BE2C (cell line): ENCODE data around the gene KCNS1.
A peak's percentile ranks its signal among the peaks of the same experiment; 100 is the strongest.

ENCODE experiments used
- DNase-seq: peaks from one replicate; pipeline ENCODE4 v3.0.0-alpha.2; 2020
- H3K27me3 ChIP-seq: fragments of 250-450 bp; sonication (Bioruptor Pico); 2 replicates; pipeline ENCODE4 v1.5.1; 2020; ENCODE audit warnings: mild to moderate bottlenecking
- H3K36me3 ChIP-seq: fragments of 250-450 bp; sonication (Bioruptor Pico); 2 replicates; pipeline ENCODE4 v1.5.1; 2020; ENCODE audit warnings: mild to moderate bottlenecking
- H3K4me1 ChIP-seq: fragments of 250-450 bp; sonication (Bioruptor Pico); 2 replicates; pipeline ENCODE4 v1.5.1; 2020
- H3K4me3 ChIP-seq: 2 replicates; pipeline ENCODE4 v1.5.1; 2011; ENCODE audit warnings: low read depth, low read length
- H3K9me3 ChIP-seq: fragments of 250-450 bp; sonication (Bioruptor Pico); 2 replicates; pipeline ENCODE4 v1.5.1; 2020
- CTCF ChIP-seq: IDR thresholded peaks from 2 replicates; pipeline ENCODE4 v1.5.1; 2012; ENCODE audit warnings: mild to moderate bottlenecking, low read depth, low read length

Gene KCNS1

DNA sequence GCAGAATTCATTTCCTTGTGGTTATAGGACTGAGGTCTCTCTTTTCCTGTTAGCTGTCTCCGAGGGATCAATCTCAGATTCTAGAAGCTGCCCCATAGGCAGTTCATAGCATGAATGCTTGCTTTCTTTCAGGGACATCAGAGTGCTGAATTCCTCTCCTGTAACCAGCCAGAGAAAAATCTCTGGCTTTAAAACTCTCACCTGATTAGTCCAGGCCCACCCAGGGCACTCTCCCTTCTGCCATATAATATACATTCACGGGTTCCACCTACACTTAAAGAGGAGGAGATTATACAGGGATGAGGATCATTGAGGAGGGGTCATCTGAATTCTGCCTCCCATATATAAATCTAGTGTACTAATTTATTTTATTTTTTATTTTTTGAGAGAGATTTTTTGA is 2.1 kb upstream of the KCNS1 start:
- Histone ChIP-seq H3K4me1 (no peaks in the 10 kb centered on the region), H3K36me3 (no peaks in the 10 kb centered on the region), H3K9me3 (no peaks in the 10 kb centered on the region), H3K4me3 (no peak overlapping the region), H3K27me3 (no peaks in the 10 kb centered on the region; the same call in 1 of the 2 replicates)
- DNase-seq, result no peak
- no peak for TF ChIP-seq CTCF

DNA sequence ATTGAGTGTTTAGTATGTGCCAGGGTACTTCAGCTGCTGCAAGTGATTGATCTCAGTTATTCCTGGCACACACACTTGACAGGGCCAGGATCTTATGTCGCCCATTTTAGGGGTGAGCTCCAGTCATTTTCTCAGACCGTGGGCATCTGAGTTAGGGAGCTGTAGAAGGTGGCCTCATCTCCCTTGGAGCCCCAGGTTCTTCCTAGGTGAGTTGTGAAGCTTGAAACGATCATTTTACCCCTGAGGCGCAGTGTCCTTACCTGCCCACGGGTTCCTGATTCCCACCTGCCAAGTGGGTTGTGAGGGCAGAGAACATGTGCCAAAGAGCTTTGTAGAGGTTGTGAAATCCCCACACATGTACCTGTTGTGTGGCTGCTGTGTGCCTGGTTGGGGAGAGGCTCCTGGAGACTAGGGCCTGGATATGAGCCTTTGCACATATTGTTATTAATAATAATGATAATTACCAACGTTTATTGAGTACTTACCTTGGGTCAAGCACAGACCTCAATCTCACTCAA is 465 bp upstream of the KCNS1 start:
- H3K4me1 ChIP-seq, result no peaks in the 10 kb centered on the region
- H3K27me3 ChIP-seq, result no peaks in the 10 kb centered on the region
- TF ChIP-seq CTCF, result no peak
- H3K36me3 ChIP-seq, result no peaks in the 10 kb centered on the region
- no peaks in the 10 kb centered on the region for H3K9me3 ChIP-seq
- no peak for DNase-seq
- H3K4me3 ChIP-seq, result no peak overlapping the region

GRCh38 chr20:45098103-45098773 is 2.7 kb downstream of the KCNS1 start:
- no peaks in the 10 kb centered on the region for H3K9me3 ChIP-seq
- no peaks in the 10 kb centered on the region for H3K4me1 ChIP-seq
- no peak for DNase-seq
- H3K36me3 ChIP-seq, result no peaks in the 10 kb centered on the region
- no peak overlapping the region for H3K4me3 ChIP-seq
- no peak for TF ChIP-seq CTCF
- H3K27me3 ChIP-seq, result no peaks in the 10 kb centered on the region

DNA sequence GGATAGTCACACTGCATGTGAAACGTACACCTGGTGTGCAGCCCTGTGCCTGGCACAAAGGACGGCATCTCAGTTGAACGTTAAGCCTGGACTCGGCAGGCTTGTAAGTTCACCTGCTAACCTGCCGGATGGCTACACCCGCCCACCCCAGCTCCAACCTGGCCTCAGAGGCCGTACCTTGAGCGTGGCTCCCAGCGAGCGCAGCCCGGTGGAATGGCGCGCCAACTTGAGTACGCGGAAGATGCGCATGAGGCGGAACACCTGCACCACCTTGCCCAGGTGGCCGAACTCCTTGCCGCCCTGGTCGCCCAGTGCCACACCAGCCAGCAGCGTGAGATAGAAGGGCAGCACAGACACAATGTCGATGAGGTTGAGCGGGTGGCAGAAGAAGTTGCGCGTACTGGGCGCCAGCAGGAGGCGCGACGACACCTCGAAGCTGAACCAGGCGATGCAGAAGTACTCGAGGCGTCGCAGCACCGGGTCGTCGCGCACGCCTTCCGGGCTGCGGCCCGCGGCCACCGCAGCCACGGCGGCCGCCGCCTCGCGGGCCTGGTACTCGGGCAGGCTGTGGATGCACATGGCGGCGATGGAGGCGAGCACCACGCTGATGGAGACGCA is 3.3 kb downstream of the KCNS1 start:
- Histone ChIP-seq H3K4me3 (no peak overlapping the region), H3K27me3 (no peaks in the 10 kb centered on the region)
- no peak for DNase-seq

GRCh38 chr20:45096781-45097180 is 4.1 kb downstream of the KCNS1 start:
- Histone ChIP-seq H3K27me3 (no peaks in the 10 kb centered on the region), H3K4me1 (no peaks in the 10 kb centered on the region), H3K36me3 (no peaks in the 10 kb centered on the region), H3K9me3 (no peaks in the 10 kb centered on the region), H3K4me3 (no peak overlapping the region)
- TF ChIP-seq CTCF, result no peak
- DNase-seq, result no peak

More for the DNA sequence above, 3.3 kb downstream of the KCNS1 start:
- Histone ChIP-seq H3K4me1 (no peaks in the 10 kb centered on the region), H3K36me3 (no peaks in the 10 kb centered on the region), H3K9me3 (no peaks in the 10 kb centered on the region)
- TF ChIP-seq CTCF, result no peak

- Histone ChIP-seq H3K36me3 (no peaks in the 10 kb centered on the region), H3K4me3 (no peak overlapping the region), H3K4me1 (no peaks in the 10 kb centered on the region), H3K27me3 (no peaks in the 10 kb centered on the region), H3K9me3 (no peaks in the 10 kb centered on the region)
- DNase-seq, result peak; percentile 62
- TF ChIP-seq CTCF, result peak; percentile 84
These were observed 5.1 kb downstream of the KCNS1 start for GRCh38 chr20:45095805-45096238.
